Brain pericyte (primary cell): ENCODE measurements around the gene CAB39.

Experiments
- DNase-seq: peaks from one replicate; pipeline ENCODE4 v3.0.0-alpha.2; 2012; ENCODE audit warnings: low read depth, low spot score

CAB39 gene

DNA sequence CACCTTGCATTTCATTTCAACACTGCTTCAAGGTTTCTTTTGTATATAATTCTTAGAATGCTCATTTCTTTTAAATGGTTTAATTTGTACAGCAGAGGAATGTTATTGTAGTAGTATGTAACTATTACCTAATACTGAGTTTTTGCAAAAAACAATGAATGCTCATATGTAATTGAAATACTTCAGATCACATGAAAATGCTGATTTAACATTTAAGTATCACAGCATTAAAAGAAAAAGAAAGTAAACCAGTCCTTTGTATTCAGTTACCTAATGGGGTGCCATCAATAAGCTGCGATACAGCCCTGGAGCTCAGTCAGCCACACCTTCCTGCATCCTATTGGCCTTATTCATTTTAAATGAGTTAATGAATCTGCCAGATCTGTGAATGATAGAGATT, 106.8 kb downstream of the CAB39 start:
- DNase-seq, result no peak

DNA sequence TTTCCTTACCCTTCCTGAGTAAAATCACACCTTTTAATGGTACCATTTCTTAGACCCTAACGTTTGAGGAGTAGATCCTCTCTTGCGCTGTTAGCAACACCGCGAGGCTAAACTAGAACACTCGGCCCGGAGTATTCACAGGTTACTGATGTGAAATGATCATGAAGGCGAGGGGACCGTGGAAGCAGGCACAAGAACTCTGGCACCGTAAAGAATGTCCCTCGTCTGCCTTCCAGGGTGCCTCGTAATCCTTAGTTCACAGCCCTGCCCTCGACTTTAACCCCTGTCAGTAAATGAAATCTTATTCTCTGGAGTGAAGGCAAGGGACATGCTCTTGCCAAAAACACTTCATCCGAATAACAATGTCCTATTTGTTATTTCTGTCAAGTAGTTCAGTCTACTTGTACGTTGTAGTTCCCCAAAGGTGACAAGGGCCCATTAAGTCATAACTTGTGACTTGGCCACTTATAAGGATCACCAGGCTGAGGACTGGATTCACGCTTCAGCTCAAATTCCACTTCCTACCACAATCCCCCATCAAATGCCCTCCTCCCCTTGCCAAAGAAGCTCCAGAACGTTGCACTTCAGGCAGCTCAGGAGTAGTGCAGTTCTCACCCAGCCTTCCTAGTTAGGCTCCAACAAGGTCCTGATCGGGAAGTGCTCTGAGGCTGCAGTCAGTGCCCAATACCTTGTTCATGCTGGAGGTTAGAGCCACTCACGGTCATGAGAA, 108.8 kb downstream of the CAB39 start:
- DNase-seq, result no peak

DNA sequence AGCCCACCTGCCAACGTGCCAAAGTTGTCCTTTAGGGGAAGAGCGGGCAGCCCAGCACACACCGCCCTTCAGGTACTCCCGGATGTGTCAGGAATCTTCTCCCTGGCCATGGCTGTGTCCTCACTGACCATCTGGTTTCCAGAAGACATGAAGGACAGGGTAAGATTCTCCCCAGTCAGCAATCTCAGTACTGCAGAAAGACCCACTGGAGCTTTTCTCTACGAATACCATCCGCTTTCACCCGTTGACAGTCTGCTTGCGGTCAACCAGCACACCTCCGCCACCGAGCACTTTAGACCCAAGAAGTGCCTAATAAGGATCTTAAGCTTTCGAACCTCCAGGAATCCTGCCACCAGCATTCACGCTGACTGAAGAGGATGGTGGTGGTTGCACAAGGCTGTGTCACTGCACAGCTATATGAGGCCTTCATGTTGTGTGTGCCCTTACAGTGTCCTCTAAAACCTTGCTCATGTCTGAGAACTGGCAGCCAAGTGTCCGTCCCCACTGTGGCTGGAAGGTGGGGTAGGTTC, 109.4 kb downstream of the CAB39 start:
- no peak for DNase-seq

DNA sequence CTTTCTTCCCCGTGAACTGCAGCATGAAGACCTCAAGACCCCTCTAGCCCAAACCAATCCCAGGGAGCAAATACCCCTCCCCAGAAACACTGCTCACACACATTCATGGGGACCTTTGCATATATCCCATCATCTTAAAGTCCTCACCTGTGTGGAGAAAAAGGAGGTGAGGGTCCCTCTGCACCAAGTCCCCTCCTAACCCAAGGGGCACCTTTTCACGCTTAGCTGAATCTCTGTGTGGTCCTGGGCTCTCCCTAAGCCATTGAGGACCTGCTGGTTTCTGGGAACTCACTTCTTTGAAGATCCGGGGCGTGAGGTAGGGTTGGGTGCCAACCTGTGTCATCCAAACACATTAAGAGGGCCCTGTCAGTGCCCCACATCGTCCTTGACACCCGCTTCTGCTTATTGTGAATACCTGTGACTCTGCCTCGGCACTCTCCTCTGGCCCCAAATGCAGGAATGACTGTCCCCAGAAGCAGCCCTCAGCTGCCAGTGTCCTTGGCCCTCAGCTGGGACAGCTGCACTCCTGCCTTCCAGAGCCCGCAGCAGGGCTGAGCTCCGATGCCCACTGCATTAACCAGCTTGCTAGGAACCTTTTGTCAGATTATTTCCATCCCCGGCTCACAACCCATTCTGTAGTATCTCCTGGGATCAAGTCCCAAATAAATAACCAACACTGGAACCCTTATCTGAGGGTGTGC, 110.8 kb downstream of the CAB39 start:
- no peak for DNase-seq

DNA sequence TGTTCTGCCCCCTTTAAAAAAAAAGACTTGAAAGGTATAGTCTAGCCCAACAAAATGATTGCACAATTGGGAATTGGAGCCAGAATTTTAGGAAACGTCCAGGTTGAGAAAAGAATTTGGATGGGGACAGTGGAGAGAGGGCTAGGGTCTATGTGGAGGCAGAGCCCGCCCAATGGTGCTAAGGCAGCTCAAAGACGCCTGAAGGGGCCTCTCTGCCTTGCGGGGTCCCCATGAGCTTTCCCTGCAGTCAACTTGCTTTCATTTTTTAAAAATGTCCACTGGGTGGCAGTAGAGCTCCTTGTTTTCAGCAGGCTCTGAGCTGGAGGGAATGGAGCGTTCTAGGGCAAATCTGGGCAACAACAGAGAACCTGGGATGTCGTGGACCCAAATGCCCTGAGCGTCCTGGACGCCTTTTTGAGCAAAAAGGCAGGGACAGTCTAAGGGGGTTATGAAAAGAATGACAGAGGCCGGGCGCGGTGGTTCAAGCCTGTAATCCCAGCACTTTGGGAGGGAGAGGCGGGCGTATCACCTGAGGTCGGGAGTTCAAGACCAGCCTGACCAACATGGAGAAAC, 111.8 kb downstream of the CAB39 start:
- peak; percentile 17 for DNase-seq

DNA sequence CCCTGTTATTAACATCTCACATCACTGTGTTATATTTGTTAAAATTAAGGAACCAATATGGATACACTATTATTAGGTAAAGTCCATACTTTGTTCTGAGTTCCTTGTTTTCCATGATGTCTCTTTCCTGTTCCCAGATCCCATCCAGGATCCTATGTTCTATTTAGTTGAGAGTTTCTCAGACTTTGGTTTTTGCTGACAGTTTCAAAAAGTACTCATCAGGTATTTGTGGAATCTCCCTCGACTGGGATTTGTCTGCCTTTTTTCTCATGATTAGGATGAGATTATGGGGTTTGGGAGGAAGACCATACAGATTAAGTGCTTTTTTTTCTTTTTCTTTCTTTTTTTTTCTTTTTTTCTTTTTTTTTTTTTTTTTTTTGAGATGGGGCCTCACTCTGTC, 112.7 kb downstream of the CAB39 start:
- DNase-seq, result no peak

DNA sequence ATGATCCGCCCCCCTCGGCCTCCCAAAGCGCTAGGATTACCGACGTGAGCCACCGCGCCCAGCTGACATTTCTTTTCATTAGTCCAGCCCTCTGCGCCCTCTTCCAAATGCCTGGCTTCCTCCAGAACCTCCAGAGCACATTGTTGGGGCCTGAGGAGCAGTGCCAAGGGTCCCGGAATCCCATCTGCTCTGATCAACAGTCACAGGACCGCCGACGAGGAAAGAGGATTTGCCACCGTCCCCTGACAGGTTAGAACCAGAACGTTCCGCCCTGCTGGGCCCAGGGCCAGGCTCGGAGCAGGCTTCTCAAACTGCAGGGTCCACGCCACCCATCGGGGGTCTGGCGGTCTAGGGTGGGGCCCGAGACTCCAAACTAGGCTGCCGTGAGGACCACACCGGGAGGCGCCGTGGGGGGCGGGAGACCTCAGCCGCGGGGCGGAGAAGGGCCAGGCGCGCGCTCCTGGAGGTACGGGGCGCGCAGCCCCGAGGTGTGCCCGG, 115.2 kb downstream of the CAB39 start:
- DNase-seq, result no peak

DNA sequence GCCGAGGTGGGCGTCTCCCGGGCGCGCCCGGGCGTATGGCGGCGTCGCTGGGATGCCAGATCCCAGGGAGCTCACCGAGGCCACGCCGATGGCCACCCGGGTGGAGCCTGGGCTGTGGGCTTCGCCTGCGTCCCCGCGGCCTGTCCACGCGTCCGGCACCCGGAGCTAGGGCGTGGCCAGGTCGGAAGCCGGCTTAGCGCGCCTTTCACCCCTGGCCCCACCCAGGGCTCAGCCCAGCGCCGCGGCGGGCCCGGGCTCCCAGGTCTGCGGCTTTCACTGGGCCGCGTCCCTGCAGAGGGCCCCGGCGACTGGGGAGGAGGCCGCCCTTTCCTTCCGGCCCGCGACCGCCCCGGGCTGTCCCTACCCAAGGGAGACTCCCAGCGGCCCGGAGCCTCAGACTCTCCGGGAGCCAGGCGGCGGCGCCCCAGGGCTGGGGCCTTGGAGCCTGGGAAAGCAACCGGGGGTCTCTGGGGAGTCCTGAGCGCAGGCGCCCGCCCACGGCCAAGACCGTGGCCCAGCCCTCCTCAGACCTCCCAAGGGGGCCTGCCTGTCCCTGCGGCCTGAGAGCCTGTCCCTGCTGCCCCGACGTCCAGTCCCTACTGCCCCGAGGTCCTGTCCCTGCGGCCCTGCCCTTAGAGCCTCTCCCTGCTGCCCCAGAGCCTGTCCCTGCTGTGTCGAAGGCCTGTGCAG, 115.8 kb downstream of the CAB39 start:
- DNase-seq, result no peak

DNA sequence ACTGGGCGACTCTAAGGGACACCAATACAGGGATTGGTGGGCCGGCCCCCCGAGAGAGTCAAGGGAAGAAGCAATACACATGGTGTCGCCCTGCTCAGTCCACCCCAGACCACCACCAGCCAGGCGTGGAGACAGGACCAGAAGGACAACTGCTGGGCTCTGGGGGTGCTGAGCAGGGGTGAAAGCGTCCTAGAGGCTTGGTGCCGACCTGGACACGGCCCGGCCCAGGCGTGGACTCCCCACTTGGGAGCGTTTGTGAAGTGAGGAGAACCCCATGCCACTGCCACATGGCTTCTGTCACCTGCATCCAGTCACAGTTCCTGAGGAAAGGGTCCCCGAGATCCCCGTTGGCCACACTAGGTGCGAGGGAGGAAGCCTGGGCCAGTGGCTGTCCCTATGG, 116.7 kb downstream of the CAB39 start:
- DNase-seq, result no peak

DNA sequence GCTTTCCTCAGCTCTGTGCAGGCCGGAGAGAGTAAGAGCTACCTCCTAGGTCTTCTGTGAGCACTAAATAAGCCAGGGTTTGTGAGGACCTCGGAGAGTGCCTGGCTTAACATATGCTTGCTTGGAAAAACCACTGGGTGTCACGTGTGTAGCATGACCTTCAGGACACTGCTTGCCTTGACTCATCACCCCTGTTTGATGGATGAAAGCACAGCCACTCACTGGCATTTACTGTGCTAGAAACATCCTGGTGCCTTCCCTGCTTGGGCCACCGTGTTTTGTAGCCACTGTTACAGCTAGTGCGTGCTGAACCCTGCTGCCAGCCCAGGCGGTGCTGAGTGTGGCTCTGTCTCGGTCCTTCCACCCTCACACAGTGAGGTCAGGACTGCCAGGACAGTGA, 117.3 kb downstream of the CAB39 start:
- no peak for DNase-seq

DNA sequence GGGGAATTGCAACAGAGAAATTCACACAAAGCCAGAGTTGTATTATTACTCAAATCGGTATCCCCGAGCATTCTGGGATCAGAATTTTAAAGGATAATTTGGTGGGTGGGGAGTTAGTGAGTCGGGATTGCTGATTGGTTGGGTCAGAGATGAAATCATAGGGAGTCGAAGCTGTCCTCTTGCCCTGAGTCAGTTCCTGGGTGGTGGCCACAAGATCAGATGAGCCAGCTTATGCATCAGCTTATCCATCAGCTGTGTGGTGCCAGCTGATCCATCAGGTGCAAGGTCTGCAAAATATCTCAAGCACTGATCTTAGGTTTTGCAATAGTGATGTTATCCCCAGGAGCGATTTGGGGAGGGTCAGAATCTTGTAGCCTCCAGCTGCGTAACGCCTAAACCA, 117.8 kb downstream of the CAB39 start:
- no peak for DNase-seq

DNA sequence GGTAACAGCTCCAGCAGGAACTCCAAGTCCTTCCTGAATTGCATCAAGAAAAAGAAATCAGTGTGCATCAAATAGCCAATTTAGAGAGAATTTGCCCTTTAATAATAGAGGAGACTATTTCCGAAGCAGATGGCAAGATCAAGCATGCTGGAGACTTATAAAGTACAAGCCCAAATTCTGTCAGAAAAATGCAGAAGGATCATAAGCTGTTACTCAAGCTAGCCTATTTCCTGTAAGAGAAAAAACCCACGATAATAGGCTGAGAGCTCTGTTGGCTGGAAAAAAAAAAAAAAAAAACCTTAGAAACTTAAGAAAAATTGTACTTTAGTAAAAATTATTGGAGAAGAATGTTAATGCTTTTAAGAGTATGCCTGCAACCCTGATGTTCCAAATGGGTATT, 127.7 kb downstream of the CAB39 start:
- DNase-seq, result no peak

DNA sequence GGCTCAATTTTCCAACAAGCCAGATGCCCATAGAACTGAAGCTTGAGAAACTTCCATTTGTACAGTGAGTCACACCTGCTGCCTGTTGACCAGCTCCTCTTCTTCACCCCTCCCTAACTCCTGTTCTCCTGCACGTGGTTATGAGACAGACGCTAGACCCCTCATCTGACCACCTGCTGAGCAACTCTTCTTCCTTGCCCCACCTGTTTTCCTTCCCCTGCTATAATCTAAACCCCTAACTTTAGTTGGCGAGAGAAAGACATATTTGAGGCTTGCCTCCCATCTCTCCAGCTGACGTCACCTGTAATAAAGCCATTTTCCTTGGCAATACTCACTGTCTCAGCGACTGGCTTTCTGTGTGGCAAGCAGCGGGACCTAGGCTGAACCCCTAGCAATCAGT, 129.8 kb downstream of the CAB39 start:
- no peak for DNase-seq

DNA sequence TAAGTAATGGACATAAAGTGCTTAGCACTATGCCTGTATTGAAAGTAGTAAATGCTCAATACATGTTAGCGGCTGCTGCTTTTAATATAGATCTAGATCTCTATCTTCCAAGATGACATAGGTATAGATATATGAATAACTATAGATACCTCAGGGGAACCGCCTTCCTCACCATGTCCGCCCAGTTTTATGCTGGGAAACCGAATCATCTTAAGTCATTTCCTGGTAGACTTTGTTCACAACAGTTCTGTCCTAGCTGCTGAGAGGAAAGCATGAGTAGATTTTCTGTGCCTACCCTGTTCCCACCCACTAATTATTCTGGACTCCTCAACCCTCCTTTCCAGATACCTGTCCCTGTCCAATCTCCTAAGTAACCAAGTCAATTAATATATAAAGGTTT, 130.5 kb downstream of the CAB39 start:
- no peak for DNase-seq

DNA sequence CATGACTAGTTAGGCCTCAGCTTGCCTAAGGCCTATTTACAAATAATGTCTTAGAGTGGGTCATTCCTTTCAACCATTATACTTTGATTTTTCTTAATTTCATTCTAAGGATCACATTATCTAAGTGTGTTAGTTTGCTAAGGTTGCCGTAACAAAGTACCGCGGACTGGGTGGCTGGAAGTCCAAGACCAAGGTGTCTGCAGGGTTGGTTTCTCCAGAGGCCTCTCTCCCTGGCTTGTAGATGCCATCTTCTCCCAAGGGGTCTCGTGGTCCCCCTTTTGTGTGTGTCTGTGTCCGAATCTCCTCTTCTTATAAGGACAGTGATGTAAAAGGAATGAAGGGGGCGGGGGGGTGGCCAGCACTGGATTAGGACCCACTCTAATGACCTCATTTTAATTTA, 133.7 kb downstream of the CAB39 start:
- DNase-seq, result no peak

DNA sequence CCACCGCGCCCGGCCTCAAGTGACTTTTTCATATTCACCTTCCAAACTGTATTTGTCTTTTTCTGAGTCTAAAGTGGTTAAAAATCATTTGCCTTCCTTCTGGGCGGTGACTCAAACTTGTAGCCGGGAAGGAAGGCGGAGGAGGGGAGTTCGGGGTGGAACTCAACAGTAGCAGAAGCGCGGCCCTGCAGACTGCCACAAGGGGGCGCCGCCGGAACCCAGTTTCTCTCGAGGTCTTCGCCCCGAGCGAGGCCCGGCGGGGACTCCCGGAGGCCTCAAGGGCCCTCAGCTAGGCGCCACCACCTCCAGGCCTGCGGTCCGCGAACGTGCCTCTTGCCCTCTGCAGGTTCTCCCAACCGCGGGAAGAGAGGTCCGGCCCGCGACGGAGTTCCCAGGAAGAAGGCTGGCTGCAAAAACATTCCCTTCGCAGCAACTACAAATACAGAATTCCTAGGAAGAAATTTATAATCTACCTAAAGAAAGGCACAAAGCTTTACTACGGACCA, 135.3 kb downstream of the CAB39 start:
- no peak for DNase-seq

DNA sequence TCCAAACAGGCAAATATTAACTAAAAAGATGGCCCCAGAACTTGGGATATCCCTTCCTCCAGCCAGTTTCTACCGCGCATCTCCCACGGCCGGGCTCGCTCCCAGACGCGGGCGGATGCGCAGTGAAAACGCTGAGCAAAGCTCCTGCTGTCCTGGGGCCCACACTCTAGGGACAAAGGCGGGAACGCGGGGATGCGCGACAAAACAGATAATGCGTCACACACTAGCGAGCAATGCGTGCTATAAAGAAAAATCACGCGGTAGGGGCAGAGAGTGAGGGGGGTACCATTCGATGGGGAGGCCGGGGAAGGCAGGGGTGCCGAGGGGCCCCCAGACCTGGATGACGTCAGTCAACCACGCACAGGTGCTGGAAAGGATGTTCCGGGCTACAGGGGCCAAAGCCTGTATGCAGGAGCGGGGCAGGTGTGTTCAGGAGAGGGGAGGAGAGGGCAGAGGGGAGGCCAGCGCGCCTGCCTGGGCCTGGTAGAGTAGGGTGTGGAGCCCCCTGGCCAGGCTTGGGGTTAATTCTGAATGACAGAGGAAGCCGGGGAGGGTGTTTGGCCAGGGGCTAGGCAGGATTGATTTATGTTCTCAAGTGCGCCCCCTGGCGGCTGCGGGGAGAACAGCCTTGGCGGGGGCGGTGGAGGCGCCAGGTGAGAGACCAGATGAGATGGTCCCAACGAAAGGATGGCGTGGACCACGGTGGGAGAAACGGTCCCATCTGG, 137.2 kb downstream of the CAB39 start:
- no peak for DNase-seq

DNA sequence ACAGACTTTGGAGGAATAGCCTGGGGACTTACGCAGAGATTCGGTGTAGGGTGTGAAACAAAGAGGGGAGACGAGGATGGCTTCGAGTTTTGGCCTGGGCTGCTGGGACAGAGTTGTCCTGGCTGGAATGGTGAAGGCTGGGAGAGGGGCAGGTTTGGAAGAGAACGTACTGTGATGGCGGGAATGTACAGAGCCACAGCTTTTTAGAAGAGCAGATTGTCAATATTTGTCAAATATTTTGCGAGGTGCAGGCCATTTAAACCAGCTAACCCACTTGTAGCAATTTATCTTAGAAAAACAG, 137.7 kb downstream of the CAB39 start:
- no peak for DNase-seq

DNA sequence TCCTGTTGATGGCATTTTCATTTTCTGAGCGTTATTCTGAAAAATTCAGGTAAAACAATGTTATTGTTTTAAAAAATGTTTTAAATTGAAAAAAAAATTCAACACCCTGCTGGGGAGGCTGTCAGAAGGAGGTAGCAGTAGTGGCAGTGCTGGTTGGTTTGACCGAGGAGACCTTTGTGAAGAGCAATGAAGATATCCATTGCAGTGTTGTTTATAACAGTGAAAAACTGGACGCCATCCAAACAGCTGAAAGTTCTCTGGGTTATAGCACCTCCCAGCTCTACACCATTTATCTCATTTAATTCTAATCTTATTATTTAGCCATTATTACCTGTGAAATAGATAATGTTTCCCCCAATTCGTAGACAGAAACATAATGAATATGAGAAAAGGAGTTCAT, 139.5 kb downstream of the CAB39 start:
- no peak for DNase-seq

DNA sequence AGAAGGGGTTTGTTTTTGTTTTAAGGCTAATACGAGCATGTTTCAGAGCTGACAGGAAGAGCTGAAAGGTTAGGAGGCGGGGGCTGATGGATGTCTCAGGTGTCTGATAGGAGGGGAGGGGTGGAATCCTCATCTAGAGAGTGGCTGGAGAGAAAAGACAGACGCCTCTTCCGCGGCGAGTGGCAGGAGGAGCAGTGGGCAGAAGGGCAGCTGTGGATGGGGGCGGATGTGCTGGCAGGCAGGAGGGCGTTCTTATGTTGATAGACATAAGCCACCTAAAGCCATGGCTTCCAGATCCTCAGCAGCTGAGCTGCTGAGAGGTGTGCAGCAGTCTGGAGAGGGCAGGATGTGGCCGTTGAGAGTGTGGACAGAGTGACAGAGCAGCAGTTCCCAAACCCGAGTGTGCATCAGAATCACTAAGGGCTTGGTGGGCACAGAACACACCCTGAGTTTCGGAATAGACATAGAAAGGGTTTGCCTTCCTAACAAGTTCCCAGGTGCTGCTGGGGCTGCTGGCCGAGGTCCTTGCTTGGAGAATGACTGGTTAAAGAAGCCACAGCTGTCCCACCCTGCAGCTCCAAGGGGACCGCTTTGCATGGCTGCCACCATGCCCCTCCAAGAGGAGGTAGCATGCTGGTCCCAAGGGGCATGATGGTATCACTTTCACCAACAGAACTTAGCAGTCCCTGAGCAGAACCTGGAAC, 149.1 kb downstream of the CAB39 start:
- no peak for DNase-seq

DNA sequence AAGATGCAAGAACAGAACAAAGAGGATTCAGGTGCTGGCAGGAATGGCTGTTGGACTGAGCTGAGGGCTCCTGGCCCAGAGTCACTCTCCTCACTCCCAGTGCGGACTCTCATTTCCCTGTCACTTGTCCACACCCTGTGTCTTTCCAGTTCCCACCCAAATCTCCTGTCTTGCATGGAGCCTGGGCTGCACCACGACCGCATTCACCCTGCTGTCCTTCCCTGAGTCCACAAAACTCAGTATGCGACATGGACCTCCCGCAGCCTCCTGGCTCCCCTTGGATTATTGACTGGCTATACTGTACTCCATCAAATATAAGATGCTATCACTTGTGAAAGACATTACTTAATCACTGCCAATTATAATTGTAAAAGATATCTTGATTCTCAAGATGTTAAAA, 149.7 kb downstream of the CAB39 start:
- no peak for DNase-seq
